Uterus (tissue), 2 donors: ENCODE measurements around the gene TOR4A.

Experiments used
- POLR2A ChIP-seq, 2 donors: fragments of 450-650 bp; IDR thresholded peaks; one replicate each; pipeline ENCODE4 v1.6.1; 2016; ENCODE audit warnings: antibody characterized with exemption in 2 of 2, mild to moderate bottlenecking in 1 of 2, moderate library complexity in 1 of 2
- TF ChIP-seq, protein P1 (sequence below), 4 experiments: fragments of 200-600 bp in 2 of 4; fragments of 450-650 bp in 2 of 4; sonication (generic) in 2 of 4; IDR thresholded peaks; one replicate each; pipeline ENCODE4 v1.5.1; 2016 to 2019; ENCODE audit warnings: antibody characterized with exemption in 4 of 4, mild to moderate bottlenecking in 2 of 4, moderate library complexity in 1 of 4

DNA sequence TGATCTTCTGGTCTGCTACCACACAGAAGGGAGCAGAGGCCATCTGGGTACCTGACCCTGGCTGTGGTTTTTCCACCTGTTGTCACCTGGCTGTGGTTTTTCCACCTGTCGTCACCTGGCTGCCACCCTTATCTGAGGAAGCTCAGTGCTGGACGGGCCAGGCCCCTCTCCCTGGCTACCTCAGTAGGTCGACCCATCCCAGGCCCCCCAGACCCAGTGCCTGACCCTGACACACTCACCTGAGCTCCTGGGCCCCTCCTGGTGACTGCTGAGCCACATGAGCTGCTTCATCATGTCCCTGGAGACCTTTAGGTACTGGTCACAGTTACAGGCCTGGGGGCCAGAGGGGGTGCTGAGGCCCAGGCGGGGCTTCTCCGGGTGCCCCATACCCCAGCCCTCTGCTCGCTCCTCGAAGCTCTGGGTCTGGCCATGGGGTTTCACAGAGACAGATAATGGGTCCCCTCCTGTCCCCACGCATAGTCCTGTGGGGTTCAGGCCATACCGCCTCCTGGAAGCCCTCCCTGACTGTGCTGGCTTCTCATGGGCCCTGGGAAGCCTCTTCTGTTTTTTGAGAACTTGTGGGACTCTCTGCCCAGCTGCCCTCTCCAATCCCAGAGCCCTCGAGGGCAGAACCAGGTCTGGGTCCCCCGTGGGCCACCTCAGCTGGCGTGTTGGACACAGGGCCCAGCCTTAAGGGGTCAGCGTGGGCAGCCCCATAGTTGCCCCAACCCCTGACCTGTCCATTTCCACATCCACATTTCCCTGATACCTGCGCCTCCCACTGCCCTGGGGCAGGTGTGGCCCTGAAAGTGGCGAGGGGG, 32.1 kb downstream of the TOR4A start:
- TF ChIP-seq, protein P1, sequence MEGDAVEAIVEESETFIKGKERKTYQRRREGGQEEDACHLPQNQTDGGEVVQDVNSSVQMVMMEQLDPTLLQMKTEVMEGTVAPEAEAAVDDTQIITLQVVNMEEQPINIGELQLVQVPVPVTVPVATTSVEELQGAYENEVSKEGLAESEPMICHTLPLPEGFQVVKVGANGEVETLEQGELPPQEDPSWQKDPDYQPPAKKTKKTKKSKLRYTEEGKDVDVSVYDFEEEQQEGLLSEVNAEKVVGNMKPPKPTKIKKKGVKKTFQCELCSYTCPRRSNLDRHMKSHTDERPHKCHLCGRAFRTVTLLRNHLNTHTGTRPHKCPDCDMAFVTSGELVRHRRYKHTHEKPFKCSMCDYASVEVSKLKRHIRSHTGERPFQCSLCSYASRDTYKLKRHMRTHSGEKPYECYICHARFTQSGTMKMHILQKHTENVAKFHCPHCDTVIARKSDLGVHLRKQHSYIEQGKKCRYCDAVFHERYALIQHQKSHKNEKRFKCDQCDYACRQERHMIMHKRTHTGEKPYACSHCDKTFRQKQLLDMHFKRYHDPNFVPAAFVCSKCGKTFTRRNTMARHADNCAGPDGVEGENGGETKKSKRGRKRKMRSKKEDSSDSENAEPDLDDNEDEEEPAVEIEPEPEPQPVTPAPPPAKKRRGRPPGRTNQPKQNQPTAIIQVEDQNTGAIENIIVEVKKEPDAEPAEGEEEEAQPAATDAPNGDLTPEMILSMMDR (IDR thresholded peaks at IDR 0.05) = no peak
- no peak for TF ChIP-seq POLR2A (IDR thresholded peaks at IDR 0.05)
